ENCODE data around the gene ARVCF. TPM values are rescaled to one million over a fixed set of nuclear protein-coding genes. Genes with fewer than 3 reads are reported as not detected.

Gene ARVCF
- total and polyA plus RNA-seq, 9 of the 15 experiments (the other 6 are each of a cell fraction or from before 2014, with no cell fraction given) = 0.03 to 97.4 (median 15.6) TPM

DNA sequence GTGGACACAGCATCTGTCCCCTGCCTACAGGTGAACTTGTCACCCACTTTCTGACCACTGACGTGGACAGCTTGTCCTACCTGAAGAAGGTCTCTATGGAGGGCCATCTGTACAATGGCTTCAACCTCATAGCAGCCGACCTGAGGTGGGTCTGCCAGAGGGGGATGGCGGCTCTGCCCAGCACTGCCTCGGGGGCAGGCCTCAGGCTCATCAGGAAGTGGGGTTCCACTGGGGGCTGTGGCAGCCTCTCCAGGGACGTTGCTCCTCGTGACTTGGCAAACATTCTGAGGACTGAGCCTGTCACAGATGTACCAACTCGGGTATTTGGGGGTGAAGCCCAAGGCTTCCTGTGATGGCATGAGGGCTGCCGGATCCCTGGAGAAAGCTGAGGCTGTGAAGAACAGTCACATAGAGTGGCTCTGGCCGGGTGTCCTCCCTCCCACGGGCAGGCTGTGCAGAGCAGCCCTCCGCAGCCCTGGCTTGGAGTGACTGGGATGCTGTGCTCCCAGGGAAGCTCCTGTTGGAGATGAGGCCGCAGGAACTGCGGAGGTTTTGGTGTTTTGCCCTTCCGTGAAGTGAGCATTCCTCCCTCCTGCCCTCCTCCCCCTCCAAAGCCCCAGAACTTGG, 36.9 kb upstream of the ARVCF start:
- CTCF ChIA-PET (ENCODE audit: low intra/inter-chr PET ratio) = no interaction called here
- no TSS peak for BruUV-seq (replicated peaks)
- H3K9ac ChIP-seq (ENCODE audit: insufficient read depth in 1 of 2, low read depth in 2 of 2, low read length in 2 of 2) = peak overlapping the region in 1 of 2 experiments; percentile 56; a peak in 2 of 4 replicates
- TF ChIP-seq CHCHD3 (CRISPR knock-in tag; IDR thresholded peaks at IDR 0.05) (0 out of 2 replicates have a peak, but pooled peaks have one; percentile 29), ZNF830 (CRISPR knock-in tag; IDR thresholded peaks at IDR 0.05) (0 out of 2 replicates have a peak, but pooled peaks have one; percentile 71), SETDB1 (IDR thresholded peaks at IDR 0.05; ENCODE audit: low read length) (peak; percentile 8), CAMTA2 (CRISPR knock-in tag; conservative IDR thresholded peaks at IDR 0.05) (0 out of 2 replicates have a peak, but pooled peaks have one; percentile 57), PHTF2 (CRISPR knock-in tag; IDR thresholded peaks at IDR 0.05) (no peak), SIRT6 (IDR thresholded peaks at IDR 0.05; ENCODE audit: low read depth, low read length) (no peak), KDM5B (IDR thresholded peaks at IDR 0.05; ENCODE audit: insufficient replicate concordance, low read depth, low read length) (peak; percentile 41), BMI1 (IDR thresholded peaks at IDR 0.05; ENCODE audit: low read length) (no peak), RBBP5 (IDR thresholded peaks at IDR 0.05; ENCODE audit: borderline replicate concordance, insufficient read depth, low read length, poor library complexity, severe bottlenecking) (peak; percentile 48)
- TF ChIP-seq, protein P1, sequence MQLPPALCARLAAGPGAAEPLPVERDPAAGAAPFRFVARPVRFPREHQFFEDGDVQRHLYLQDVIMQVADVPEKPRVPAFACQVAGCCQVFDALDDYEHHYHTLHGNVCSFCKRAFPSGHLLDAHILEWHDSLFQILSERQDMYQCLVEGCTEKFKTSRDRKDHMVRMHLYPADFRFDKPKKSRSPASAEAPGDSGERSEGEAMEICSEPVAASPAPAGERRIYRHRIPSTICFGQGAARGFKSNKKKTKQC (CRISPR knock-in tag; IDR thresholded peaks at IDR 0.05) = no peak

More for the DNA sequence above, 36.9 kb upstream of the ARVCF start:
- Histone ChIP-seq H3K79me2 (ENCODE audit: control insufficient read depth, insufficient read depth, low read length) (no peaks in the 10 kb centered on the region), H3K9me1 (ENCODE audit: control insufficient read depth, insufficient read depth, low read length) (peaks cover 14% of the 10 kb centered on the region), H2AFZ (ENCODE audit: low read depth, low read length) (no peak overlapping the region), H3K4me2 (ENCODE audit: insufficient read depth, low read length) (no peak overlapping the region), H3K27me3 (ENCODE audit: control insufficient read depth in 2 of 2, insufficient read depth in 2 of 2, low read length in 2 of 2) (no peaks in the 10 kb centered on the region), H3K36me3 (ENCODE audit: control insufficient read depth, insufficient read depth, low read length) (peaks cover 85% of the 10 kb centered on the region), H3K4me3 (no peak overlapping the region), H3K9me3 (replicated peaks; ENCODE audit: control insufficient read depth, insufficient read depth, low read depth, low read length) (peaks cover 3% of the 10 kb centered on the region; the same call in 1 of the 2 replicates), H3K27ac (ENCODE audit: extremely low read depth, low read depth, low read length) (no peak overlapping the region), H4K20me1 (replicated peaks; ENCODE audit: control insufficient read depth, insufficient read depth, low read length) (peaks cover 2% of the 10 kb centered on the region; the same call in 1 of the 2 replicates), H3K4me1 (replicated peaks in 1 of 2; ENCODE audit: control insufficient read depth in 2 of 2, insufficient read depth in 2 of 2, low read length in 2 of 2) (peaks cover 11 to 56% of the 10 kb centered on the region in 2 experiments)
- 85% methylated on average over 14 of the region's 14 CpGs for WGBS (ENCODE audit: insufficient coverage, low coverage, missing lambda C conversion rate)
- in situ Hi-C loops (cut with MboI) (no loop called here), intact Hi-C loops (cut with micrococcal nuclease) (no loop called here)
- DNase-seq (ENCODE audit: extremely low read depth in 1 of 4, low spot score in 3 of 4) (no peak), FAIRE-seq (no peak), ATAC-seq (no peak)
- POLR2A ChIA-PET = interaction anchor here (0.6 to 3.3 kb wide), 8 partner anchors 9 to 1718 kb away, joined by 3 to 10 read pairs (median 5); no protein-coding TSS in a partner anchor

All from K562 (cell line).